MCF 10A (cell line): ENCODE data around the gene FAM200C. TPM values are rescaled to one million over a fixed set of nuclear protein-coding genes. Genes with fewer than 3 reads are reported as not detected.
"Not testable (repeated sequence)": the region's sequence is repeated elsewhere in the genome, so short reads cannot be mapped to it uniquely, and the experiment has no call there.

Experiments
- BruUV-seq: library from RNA; stranded (reverse); fragments of 400-500 nt; replicated peaks from 2 replicates; lab custom pipeline; 2021; lab: Mats Ljungman, UMichigan
- CTCF ChIA-PET: fragments of 300-600 bp; sonication (Branson Sonifier 250); formaldehyde crosslinking; extraction: SDS; loops from one replicate; lab custom pipeline; 2021; ENCODE audit warnings: antibody characterized with exemption, inconsistent platforms; lab: Yijun Ruan, JAX
- POLR2A ChIA-PET: fragments of 300-600, 350-650 bp; sonication (Branson Sonifier 250); formaldehyde crosslinking; extraction: SDS; loops from one replicate; lab custom pipeline; 2020; ENCODE audit warnings: antibody characterized with exemption, inconsistent platforms; lab: Yijun Ruan, JAX
- DNase-seq: peaks from one replicate; pipeline ENCODE4 v3.0.0-alpha.2; 2018; ENCODE audit not compliant: unreplicated experiment
- H3K27ac Mint-ChIP-seq: one replicate; pipeline ENCODE4 v1.8.0; 2022; ENCODE audit warnings: mild to moderate bottlenecking, low read depth, mixed read lengths; ENCODE audit not compliant: unreplicated experiment
- H3K27me3 Mint-ChIP-seq: one replicate; pipeline ENCODE4 v1.8.0; 2022; ENCODE audit warnings: mixed read lengths; ENCODE audit not compliant: insufficient read depth, unreplicated experiment
- H3K36me3 Mint-ChIP-seq: one replicate; pipeline ENCODE4 v1.8.0; 2022; ENCODE audit warnings: mild to moderate bottlenecking, moderate library complexity, mixed read lengths; ENCODE audit not compliant: insufficient read depth, unreplicated experiment
- H3K4me1 Mint-ChIP-seq: one replicate; pipeline ENCODE4 v1.8.0; 2022; ENCODE audit warnings: mixed read lengths; ENCODE audit not compliant: insufficient read depth, unreplicated experiment
- H3K4me3 Mint-ChIP-seq: one replicate; pipeline ENCODE4 v1.8.0; 2022; ENCODE audit warnings: mild to moderate bottlenecking, moderate library complexity, mixed read lengths; ENCODE audit not compliant: unreplicated experiment
- H3K9me3 Mint-ChIP-seq: one replicate; pipeline ENCODE4 v1.8.0; 2022; ENCODE audit warnings: mixed read lengths; ENCODE audit not compliant: unreplicated experiment
- intact Hi-C: fragments of 100-400 bp; cut with micrococcal nuclease; formaldehyde crosslinking; loops from 2 replicates; pipeline ENCODE4 v1.14.1; 2022
- total RNA-seq: library from RNA; stranded (reverse); gene quantifications from 2 replicates; pipeline ENCODE4 v1.2.3, GENCODE V29; 2022
- TF ChIP-seq, protein P1 (sequence below): fragments of 200-600 bp; IDR thresholded peaks from one replicate; pipeline ENCODE4 v1.8.0; 2022; ENCODE audit warnings: antibody characterized with exemption, mild to moderate bottlenecking; ENCODE audit not compliant: unreplicated experiment

Gene FAM200C
- total RNA-seq, 1 experiment from 2014 or later: 2.2 TPM

DNA sequence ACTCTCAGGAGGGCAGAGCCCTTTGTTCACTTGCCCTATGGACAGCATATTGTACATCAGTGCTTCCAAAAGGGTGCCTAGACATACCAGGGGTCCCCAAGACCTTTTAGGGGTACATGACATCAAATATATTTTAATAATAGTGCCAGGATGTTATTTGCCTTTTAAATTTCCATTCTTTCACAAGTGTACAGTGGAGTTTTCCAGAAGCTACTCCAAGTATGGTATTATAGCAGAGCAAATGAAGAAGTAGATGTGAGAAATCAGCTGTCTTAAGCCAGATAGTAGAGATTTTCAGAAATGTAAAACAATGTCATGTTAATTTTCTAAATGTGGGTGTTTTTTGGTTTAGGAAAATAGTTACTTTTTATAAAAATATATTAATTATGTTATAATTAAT lies 37.4 kb upstream of the FAM200C start:
- Mint-ChIP-seq H3K27me3 (peaks cover 13% of the 10 kb centered on the region), H3K9me3 (no peaks in the 10 kb centered on the region), H3K4me3 (no peak overlapping the region), H3K27ac (no peak overlapping the region), H3K4me1 (peaks cover 18% of the 10 kb centered on the region), H3K36me3 (no peaks in the 10 kb centered on the region)
- intact Hi-C loops: loop anchor here (5.0 to 10.0 kb wide), 4 partner anchors 350 to 1240 kb away; partner anchors contain the start of gene GABRB2
- no peak for DNase-seq
- ChIA-PET POLR2A (interaction anchor here (2.4 to 3.8 kb wide), 2 partner anchors 14 to 37 kb away, joined by 6 to 43 read pairs; partner anchors contain the start of genes FAM200C and PTTG1), CTCF (interaction anchor here (0.6 to 6.0 kb wide), 16 partner anchors 11 to 1640 kb away, joined by 3 to 197 read pairs (median 10); partner anchors contain the start of genes PTTG1 and SLU7)
- TF ChIP-seq, protein P1, sequence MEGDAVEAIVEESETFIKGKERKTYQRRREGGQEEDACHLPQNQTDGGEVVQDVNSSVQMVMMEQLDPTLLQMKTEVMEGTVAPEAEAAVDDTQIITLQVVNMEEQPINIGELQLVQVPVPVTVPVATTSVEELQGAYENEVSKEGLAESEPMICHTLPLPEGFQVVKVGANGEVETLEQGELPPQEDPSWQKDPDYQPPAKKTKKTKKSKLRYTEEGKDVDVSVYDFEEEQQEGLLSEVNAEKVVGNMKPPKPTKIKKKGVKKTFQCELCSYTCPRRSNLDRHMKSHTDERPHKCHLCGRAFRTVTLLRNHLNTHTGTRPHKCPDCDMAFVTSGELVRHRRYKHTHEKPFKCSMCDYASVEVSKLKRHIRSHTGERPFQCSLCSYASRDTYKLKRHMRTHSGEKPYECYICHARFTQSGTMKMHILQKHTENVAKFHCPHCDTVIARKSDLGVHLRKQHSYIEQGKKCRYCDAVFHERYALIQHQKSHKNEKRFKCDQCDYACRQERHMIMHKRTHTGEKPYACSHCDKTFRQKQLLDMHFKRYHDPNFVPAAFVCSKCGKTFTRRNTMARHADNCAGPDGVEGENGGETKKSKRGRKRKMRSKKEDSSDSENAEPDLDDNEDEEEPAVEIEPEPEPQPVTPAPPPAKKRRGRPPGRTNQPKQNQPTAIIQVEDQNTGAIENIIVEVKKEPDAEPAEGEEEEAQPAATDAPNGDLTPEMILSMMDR: no peak
- BruUV-seq: no TSS peak

DNA sequence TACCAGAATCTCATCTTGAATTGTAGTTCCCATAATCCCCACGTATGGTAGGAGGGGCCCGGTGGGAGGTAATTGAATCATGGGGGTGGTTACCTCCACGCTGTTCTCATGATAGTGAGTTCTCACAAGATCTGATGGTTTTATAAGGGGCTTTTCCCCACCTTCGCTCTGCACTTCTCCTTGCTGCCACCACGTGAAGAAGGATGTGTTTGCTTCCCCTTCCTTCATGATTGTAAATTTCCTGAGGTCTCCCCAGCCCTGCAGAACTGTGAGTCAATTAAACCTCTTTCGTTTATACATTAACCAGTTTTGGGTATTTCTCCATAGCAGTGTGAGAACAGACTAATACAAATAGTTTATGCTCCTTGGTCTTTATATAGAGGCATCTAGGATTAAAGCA lies 36.8 kb upstream of the FAM200C start:
- Mint-ChIP-seq H3K4me1 (peaks cover 18% of the 10 kb centered on the region), H3K27me3 (peaks cover 13% of the 10 kb centered on the region)
- H3K4me3 Mint-ChIP-seq, H3K36me3 Mint-ChIP-seq, BruUV-seq, DNase-seq, H3K27ac Mint-ChIP-seq, H3K9me3 Mint-ChIP-seq: not testable (repeated sequence)
- ChIA-PET CTCF (interaction anchor here (0.7 to 6.0 kb wide), 6 partner anchors 10 to 1267 kb away, joined by 3 to 197 read pairs (median 12); partner anchors contain the start of genes PTTG1 and SLU7), POLR2A (interaction anchor here (1.4 to 3.8 kb wide), 2 partner anchors 14 to 15 kb away, joined by 7 to 43 read pairs; partner anchors contain the start of gene PTTG1)
- intact Hi-C loops: loop anchor here (5.0 to 10.0 kb wide), 4 partner anchors 351 to 1241 kb away; partner anchors contain the start of gene GABRB2

DNA sequence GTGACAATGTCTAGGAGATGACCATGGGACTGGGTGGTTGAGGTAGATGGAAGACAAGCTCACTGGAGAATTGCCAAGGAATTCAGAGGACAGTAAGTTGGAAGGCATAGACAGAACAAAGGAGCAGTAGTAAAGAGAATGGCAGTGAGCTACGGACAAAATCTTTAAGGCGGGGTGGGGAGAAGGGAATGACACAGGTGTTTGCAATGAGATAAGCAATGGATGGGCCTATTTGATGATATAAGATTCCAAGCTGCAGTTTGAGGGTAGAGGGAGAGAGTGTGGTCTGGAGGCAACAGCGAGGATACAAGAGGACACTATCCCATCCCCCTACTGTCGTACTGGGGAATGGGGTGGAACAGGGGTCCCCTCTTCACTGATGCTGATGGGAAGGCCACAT lies 36.2 kb upstream of the FAM200C start:
- no TSS peak for BruUV-seq
- H3K4me3 Mint-ChIP-seq: no peak overlapping the region
- TF ChIP-seq, protein P1: no peak
- H3K36me3 Mint-ChIP-seq: peaks cover 5% of the 10 kb centered on the region
- intact Hi-C loops: loop anchor here (5.0 to 10.0 kb wide), 4 partner anchors 351 to 1241 kb away; partner anchors contain the start of gene GABRB2
- H3K27ac Mint-ChIP-seq: no peak overlapping the region
- peaks cover 13% of the 10 kb centered on the region for H3K27me3 Mint-ChIP-seq
- ChIA-PET CTCF (interaction anchor here (0.5 to 1.3 kb wide), 7 partner anchors 9 to 1214 kb away, joined by 3 to 7 read pairs (median 4); no protein-coding TSS in a partner anchor), POLR2A (interaction anchor here (0.7 to 1.4 kb wide), 2 partner anchors 8 to 14 kb away, joined by 4 to 7 read pairs; partner anchors contain the start of gene PTTG1)
- peaks cover 18% of the 10 kb centered on the region for H3K4me1 Mint-ChIP-seq
- no peaks in the 10 kb centered on the region for H3K9me3 Mint-ChIP-seq
- no peak for DNase-seq

DNA sequence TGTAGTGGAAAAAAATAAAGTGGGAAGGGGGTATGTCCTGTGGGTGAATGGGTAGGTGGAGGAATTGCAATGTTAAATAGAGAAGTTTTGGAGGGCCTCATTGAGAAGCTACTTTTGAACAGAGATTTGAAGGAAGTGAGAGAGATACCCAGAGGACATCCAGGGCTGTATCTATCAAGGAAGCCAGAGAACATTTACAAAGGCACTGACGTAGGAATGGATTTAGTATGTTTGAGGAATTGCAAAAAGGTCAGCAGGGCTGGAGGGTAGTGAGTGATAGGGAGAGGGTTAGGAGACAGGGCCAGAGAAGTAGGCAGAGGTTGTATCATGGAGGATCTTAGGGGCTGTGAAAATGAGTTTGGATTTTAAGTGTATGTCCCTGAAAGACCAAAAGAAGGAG lies 35.7 kb upstream of the FAM200C start:
- Mint-ChIP-seq H3K4me1 (peaks cover 18% of the 10 kb centered on the region), H3K9me3 (no peaks in the 10 kb centered on the region), H3K27ac (no peak overlapping the region), H3K36me3 (peaks cover 5% of the 10 kb centered on the region), H3K4me3 (no peak overlapping the region), H3K27me3 (peaks cover 13% of the 10 kb centered on the region)
- CTCF ChIA-PET: interaction anchor here (0.5 to 1.3 kb wide), 6 partner anchors 11 to 1215 kb away, joined by 3 to 7 read pairs (median 4); no protein-coding TSS in a partner anchor
- TF ChIP-seq, protein P1: no peak
- DNase-seq: no peak
- intact Hi-C loops: loop anchor here (5.0 to 10.0 kb wide), 4 partner anchors 352 to 1242 kb away; partner anchors contain the start of gene GABRB2
- POLR2A ChIA-PET: interaction anchor here (0.7 to 1.4 kb wide), 2 partner anchors 7 to 14 kb away, joined by 4 to 7 read pairs; partner anchors contain the start of gene PTTG1
- BruUV-seq: no TSS peak
